ENCODE measurements around the gene TTK.

GRCh38 chr6:79993911-79994309 lies 10.5 kb upstream of the TTK start:
- TF ChIP-seq CTCF (conservative IDR thresholded peaks at IDR 0.05; ENCODE audit: low read depth in 2 of 2), result no peak
- no peak for TF ChIP-seq EZH2 (IDR thresholded peaks at IDR 0.05; ENCODE audit: low read depth, unreplicated experiment)
- no peak for TF ChIP-seq ZNF114 (CRISPR knock-in tag; IDR thresholded peaks at IDR 0.05)
- no peak for TF ChIP-seq POLR2AphosphoS5 (IDR thresholded peaks at IDR 0.05; ENCODE audit: low read depth)
- TF ChIP-seq EZH2phosphoT487 (IDR thresholded peaks at IDR 0.05; ENCODE audit: unreplicated experiment), result no peak
- TF ChIP-seq, protein P1, sequence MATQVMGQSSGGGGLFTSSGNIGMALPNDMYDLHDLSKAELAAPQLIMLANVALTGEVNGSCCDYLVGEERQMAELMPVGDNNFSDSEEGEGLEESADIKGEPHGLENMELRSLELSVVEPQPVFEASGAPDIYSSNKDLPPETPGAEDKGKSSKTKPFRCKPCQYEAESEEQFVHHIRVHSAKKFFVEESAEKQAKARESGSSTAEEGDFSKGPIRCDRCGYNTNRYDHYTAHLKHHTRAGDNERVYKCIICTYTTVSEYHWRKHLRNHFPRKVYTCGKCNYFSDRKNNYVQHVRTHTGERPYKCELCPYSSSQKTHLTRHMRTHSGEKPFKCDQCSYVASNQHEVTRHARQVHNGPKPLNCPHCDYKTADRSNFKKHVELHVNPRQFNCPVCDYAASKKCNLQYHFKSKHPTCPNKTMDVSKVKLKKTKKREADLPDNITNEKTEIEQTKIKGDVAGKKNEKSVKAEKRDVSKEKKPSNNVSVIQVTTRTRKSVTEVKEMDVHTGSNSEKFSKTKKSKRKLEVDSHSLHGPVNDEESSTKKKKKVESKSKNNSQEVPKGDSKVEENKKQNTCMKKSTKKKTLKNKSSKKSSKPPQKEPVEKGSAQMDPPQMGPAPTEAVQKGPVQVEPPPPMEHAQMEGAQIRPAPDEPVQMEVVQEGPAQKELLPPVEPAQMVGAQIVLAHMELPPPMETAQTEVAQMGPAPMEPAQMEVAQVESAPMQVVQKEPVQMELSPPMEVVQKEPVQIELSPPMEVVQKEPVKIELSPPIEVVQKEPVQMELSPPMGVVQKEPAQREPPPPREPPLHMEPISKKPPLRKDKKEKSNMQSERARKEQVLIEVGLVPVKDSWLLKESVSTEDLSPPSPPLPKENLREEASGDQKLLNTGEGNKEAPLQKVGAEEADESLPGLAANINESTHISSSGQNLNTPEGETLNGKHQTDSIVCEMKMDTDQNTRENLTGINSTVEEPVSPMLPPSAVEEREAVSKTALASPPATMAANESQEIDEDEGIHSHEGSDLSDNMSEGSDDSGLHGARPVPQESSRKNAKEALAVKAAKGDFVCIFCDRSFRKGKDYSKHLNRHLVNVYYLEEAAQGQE (IDR thresholded peaks at IDR 0.05; ENCODE audit: unreplicated experiment), result no peak
- TF ChIP-seq ETS1 (IDR thresholded peaks at IDR 0.05), result no peak
- no peak for TF ChIP-seq JUNB (IDR thresholded peaks at IDR 0.05; ENCODE audit: unreplicated experiment)
